Bone marrow (tissue), 2 donors: ENCODE results near the gene DIS3L.
"Not testable (repeated sequence)": the region's sequence is repeated elsewhere in the genome, so short reads cannot be mapped to it uniquely, and the experiment has no call there.

Experiments used
- DNase-seq, 2 donors: peaks; one replicate each; lab custom pipeline; 2025; lab: John Stamatoyannopoulos, UW

The DIS3L gene

DNA sequence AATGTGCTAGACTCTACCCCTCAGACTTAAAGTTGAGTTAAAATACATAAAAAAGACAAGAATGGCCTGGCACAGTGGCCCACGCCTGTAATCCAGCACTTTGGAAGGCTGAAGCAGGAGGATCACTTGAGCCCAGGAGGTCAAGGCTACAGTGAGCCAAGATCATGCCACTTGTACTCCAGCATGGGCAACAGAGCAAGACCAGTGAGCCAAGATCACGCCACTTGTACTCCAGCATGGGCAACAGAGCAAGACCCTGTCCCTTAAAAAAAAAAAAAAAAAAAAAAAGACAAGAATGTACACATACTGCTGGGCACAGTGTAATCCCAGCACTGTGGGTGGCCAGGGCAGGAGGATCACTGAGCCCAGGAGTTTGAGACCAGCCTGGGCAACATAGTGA is 17.4 kb downstream of the DIS3L start:
- no peak for DNase-seq

GRCh38 chr15:66312144-66312543 is 18.8 kb downstream of the DIS3L start:
- DNase-seq, result no peak

- no peak for DNase-seq
Observed at GRCh38 chr15:66323312-66323928, 30.1 kb downstream of the DIS3L start.

DNA sequence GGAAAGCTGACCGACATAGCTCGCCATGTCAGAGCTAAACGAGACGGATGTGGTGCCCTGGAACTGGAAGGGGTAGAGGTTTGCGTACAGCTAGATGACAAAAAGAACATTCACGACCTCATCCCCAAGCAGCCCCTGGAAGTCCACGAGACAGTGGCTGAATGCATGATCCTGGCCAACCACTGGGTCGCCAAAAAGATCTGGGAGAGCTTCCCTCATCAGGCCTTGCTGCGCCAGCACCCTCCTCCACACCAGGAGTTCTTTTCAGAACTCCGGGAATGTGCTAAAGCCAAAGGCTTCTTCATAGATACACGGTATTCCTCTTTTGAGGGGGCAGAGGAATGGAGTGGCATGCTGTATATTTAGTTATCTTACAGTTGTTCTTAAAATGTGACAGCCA is 32.7 kb downstream of the DIS3L start:
- no peak for DNase-seq

DNA sequence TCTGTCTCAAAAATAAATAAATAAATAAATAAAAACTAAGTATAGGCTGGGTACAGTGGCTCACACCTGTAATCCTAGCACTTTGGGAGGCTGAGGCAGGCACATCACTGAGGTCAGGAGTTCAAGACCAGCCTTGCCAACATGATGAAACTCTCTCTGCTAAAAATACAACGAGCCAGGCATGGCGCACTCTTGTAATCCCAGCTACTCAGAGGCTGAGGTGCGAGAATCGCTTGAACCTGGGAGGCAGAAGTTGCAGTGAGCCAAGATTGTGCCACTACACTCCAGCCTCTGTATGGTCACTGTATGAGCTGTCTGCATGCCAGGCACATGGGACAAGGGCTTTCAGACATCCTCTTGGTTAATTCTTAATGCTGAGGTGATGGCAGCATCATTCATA is 34.4 kb downstream of the DIS3L start:
- no peak for DNase-seq

DNA sequence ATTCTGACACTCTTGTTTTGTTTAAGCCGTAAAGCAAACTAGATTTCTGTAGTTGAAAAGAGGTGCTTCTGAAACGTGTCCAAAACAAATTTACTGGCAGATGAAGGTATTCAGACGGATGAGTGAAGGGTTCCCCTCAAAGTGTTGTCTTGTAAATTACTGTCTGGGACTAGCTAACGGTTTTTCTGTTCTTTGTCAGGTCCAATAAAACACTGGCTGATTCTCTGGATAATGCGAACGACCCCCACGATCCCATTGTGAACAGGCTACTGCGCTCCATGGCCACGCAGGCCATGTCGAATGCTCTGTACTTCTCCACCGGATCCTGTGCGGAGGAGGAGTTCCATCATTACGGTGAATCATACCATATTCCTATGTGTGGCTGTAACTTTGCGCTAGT is 35.4 kb downstream of the DIS3L start:
- DNase-seq, result no peak

GRCh38 chr15:66348530-66348929 is 55.2 kb downstream of the DIS3L start:
- not testable (repeated sequence) for DNase-seq

- no peak for DNase-seq
Observed at GRCh38 chr15:66356077-66356358, 62.6 kb downstream of the DIS3L start.

DNA sequence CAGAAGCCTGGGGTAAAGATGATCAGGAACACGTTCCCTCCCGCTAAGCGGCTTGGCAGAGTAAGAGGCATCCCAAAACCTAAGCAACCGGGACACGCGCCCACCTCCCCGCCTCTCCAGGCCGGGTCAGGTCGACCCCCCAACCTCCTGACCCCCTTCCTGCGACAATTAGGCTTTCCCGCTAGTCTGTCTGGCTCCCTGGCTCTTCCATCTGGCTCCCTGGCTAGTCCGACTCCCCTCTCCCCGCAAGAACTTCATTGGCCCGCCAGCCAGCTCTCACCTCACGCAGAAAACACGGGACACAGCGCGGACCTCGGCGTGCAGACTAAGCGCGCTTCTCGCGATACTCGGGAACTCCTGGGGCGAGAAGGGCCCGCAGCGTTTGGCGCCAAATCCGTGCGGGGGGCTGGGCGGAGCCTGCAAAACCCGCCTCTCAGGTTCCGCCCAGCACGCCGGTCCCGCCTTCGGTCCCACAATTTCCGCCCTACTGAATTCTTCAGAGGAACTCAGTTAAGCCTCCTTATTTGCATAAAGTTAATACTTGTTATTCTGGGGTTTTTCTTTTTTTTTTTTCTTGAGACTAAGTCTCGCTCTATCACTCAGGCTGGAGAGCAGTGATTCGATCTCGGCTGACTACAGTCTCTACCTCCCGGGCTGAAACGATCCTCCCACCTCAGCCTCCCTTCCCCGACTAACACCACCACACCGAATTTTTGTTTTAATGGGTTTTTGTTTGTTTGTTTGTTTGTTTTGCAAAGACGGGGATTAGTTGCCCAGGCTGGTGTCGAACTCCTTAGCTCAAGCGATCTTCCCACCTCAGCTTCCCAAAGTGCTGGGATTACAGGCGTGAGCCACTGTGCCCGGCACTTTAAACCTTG is 63.2 kb downstream of the DIS3L start, which contains the start of gene TIPIN:
TSS of gene TIPIN (minus strand) at position 327 of the 878 bp plus-strand sequence. CDS start 3,738 bp downstream, outside the sequence.
- DNase-seq, result peak; percentile 83 to 96

DNA sequence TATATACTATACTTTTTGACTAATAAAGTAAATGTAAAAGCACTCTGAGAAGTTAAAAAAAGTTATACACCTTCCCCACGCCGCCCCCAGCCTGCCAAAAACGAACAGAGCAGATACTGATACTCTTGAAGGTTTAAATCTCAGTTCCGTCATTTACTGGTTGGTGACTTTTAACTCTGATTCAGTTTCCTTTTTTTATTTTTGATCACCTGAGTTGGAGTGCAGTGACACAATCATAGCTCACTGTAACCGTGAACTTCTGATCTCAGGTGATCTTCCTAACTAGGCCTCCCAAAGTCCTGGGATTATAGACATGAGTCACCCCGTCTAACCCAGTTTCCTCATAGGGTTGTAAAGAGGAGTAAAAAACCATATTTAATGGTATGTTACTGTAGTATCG is 66.4 kb downstream of the DIS3L start:
- DNase-seq, result no peak

- not testable (repeated sequence) for DNase-seq
Observed at GRCh38 chr15:66361745-66362460, 68.5 kb downstream of the DIS3L start.

DNA sequence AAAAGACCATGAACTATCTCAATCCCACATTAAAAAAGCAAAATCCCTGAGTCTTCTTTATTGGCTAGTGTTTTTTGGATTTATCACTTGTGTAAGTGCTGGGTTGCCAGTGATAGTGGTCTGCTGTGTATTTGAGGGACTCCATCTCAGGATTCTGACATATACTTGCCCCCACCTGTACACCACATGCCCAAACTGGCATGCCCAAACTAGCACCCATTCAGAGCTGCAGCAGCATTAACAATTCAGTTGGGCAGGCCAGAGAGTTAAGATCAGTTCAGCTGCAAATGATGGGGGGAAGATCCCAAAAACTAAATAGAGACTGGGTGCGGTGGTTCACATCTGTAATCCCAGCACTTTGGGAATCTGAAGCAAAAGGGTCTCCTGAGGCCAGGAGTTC is 69.4 kb downstream of the DIS3L start:
- DNase-seq, result no peak

DNA sequence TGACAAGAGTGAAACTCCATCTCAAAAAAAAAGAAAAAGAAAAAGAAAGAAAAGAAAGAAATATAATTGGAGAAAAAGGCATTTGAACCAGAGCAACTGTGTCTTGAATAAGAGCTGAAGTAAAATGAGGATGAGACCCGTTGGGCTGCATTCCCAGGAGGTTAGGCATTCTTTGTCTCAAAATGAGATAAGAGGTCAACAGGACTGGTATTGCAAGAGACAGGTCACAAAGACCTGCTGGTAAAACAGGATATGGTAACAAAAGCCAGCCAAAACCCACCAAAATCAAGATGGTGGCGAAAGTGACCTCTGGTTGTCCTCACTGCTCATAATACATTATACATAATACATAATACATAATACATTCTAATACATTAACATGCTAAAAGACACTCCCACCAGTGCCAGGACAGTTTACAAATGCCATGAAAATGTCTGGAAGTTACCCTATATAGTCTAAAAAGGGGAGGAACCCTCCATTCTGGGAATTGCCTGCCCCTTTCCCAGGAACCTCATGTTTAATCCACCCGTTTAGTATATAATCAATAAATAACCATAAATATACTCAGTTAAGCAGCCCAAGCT is 71.7 kb downstream of the DIS3L start:
- DNase-seq, result no peak

GRCh38 chr15:66369773-66370651 is 76.6 kb downstream of the DIS3L start:
- DNase-seq, result no peak

DNA sequence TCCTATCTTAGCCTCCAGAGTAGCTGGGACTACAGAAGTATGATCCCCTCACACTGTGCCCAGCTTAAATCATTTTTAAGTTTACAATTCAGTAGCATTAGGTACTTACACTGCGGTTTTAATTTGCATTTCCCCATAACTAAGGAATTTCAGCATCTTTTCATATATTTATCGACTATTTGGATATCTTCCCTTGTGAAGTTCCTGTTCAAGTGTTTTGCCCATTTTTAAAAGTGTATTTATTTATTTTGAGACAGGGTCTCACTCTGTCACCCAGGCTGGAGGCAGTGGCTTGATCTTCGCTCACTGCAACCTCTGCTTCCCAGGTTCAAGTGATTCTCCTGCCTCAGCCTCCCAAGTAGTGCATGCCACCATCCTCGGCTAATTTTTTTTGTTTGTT is 80.8 kb downstream of the DIS3L start:
- DNase-seq, result no peak

- DNase-seq, result no peak
Observed at GRCh38 chr15:66378814-66379430, 85.6 kb downstream of the DIS3L start.

GRCh38 chr15:66381376-66381775 is 88.0 kb downstream of the DIS3L start:
- DNase-seq, result not testable (repeated sequence)
